ENCODE results near the gene NAT16.

The NAT16 gene

GRCh38 chr7:101172005-101172853, 7.9 kb downstream of the NAT16 start:
- no peak for DNase-seq (ENCODE audit: low read depth in 2 of 3, low spot score in 2 of 3)

GRCh38 chr7:101171442-101171837, 8.7 kb downstream of the NAT16 start:
- DNase-seq (ENCODE audit: low read depth in 2 of 3, low spot score in 2 of 3) = no peak

DNA sequence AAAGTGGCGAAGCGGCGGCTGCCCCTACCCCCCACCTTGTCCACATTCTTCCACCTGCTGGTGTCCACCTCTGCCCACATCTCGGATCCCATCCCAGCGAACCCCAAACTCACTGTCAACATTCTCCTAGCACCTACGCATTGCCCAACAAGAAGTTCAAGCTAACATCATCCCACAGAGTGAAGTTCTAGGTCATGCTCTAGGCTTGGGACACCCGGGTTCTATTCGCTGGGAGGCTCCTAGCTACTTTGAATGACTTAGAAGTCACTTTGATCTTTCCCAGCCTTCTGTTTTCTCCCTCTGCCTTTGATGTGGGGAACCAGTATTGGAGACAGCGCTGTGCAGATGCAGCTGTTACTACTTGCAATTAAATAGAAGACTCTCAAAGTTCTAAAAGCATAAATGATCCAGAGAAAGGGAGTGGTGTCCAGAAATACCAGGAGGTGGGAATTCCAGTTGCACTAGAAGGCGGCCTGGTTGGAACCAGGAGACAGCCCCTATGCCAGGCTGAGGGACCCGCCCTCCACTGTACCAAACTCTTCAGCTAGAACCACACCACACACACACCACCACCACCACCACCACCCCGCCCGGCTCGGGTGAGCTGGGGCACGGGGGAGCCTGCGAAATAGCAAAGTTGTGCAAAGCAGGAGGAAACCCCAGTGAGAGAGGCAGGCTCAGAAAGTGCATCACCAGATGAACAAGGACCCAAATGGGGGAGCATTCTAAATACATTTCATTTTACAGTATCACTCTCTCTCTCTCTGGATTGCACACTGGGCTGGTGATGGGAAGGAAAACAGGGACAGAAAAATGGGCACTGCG, 9.3 kb downstream of the NAT16 start:
- no peak for DNase-seq (ENCODE audit: low read depth in 2 of 3, low spot score in 2 of 3)

DNA sequence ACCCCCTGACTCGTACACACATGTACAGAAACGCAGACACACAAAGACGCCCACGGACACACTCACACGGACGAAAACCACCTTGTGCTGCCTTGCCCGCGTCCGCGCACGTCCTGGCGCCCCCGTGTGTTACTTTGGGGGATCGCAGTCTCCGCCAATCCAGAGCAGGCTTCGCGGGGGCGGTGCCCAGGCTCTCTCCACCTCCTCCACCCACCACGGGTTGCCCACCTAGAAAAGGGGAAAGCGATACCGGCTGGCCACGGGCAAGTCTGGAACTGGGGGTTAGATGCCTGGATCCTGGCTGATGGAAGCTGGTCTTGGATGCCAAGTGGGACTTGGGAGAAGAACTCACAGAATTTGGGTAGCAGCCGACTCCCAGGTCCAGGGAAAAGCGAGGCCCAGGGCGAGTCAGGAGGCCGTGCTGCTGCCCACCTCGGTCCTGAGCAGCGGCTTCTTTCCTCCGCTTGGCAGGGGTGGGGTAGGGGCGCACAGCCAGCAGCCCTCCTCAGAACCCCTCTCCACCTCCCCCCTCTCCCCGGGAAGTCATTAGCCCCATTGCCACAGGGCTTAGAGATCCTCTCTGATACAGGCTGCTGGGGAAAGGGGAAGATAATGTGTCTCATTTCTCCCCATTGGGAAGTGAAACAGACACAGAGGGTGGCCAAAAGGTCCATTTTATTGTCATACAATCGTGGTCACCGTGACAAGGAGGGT, 10.1 kb downstream of the NAT16 start:
- peak; percentile 57 to 83 (median 74) for DNase-seq (ENCODE audit: low read depth in 2 of 3, low spot score in 2 of 3)

DNA sequence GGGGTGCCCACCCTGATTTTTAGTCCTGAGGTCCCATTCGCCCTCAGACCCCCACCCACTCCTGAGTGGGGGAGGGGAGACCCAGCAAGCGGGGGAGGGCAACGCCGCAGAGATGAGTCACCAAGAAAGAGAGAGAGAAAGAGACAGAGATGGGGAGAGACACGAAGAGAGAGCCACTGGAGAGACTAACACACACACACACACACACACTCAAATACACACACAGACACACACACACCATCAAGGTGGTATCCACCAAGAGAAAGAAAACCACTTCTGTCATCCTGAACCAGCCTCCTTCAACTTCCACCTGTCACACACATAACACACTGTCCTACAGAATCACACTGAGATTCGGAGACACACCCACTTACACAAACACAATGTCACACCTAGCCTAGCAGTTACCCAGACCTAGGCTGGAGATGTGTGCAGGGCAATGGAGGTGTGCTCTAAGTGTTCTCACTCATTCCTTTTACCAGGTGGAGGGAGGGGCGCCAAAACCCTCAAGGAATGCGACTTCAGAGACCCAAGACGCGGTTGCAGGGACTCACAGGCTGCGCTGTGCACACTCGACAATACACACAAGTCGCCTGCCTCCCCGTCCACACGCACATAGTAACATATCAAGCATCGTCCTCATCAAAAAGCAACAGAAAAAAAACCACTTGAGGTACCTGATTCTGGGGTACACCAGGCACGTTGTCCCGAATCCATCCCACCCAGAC, 10.8 kb downstream of the NAT16 start:
- DNase-seq (ENCODE audit: low read depth in 2 of 3, low spot score in 2 of 3) = no peak

DNA sequence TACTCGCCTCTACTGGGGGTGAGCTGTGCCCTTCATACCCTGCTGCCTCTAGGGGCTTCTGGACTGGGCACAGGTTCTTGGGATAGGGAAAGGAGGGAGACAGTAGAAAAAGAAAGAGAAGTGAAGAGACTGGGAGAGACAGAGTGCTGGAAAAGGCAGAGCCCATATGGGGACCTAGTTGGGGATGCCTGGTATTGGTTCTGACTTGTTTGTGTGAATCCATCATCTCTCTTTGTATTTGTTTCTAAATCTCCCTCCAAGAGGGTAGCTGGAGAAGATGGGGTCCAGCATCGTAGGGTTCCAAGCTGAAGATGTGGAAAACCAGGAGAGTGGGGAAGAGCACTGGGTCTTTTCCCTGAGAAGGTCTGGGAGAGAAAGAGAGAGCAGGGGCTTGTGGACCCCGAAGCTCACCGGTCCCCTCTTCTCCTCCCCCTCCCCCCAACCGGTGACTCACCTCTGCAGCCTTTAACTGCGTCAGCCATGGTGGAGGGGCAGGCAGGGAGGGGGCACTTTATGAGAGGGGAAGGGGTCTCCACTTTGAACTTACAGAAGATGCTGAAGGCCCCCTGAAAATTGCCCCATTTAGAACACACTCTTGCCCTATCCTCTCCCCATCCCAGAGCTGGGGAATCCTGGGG, 11.6 kb downstream of the NAT16 start:
- no peak for DNase-seq (ENCODE audit: low read depth in 2 of 3, low spot score in 2 of 3)

DNA sequence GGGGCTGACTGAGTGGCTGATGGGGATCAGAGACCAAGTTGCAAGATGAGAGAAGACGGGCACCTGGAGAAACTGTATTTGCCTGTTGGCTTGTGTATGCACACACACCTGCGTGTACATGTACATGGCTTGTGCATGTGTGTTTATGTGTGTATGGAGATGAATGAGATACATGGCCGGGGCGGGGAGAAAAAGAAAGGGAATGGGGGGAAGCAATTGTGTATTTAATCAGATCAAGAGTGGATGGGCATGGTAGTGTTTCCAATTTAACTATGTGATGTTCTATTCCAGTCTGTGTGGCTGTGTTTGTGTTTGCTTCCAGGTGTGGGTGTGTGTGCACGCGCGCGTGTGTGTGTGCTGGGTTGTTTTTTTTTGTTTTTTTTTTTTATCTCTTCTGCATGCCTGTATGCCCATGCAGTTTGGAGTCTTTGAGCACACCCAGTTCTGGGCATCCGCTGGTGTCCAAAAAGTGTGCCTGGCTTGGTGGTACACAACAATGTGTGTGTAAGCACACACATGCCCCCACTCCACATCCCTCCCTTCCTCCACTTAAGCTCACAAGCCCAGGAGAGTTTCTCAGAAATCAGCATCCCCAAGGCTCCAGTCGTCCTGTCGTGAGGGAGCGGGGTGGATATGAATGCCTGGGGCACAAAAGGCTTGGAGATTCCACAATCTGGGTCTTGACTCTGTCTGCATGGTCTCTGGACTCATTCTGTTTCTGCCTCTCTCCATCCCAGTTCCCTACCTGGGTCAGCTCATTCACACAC, 12.3 kb downstream of the NAT16 start:
- DNase-seq (ENCODE audit: low read depth in 2 of 3, low spot score in 2 of 3) = no peak

DNA sequence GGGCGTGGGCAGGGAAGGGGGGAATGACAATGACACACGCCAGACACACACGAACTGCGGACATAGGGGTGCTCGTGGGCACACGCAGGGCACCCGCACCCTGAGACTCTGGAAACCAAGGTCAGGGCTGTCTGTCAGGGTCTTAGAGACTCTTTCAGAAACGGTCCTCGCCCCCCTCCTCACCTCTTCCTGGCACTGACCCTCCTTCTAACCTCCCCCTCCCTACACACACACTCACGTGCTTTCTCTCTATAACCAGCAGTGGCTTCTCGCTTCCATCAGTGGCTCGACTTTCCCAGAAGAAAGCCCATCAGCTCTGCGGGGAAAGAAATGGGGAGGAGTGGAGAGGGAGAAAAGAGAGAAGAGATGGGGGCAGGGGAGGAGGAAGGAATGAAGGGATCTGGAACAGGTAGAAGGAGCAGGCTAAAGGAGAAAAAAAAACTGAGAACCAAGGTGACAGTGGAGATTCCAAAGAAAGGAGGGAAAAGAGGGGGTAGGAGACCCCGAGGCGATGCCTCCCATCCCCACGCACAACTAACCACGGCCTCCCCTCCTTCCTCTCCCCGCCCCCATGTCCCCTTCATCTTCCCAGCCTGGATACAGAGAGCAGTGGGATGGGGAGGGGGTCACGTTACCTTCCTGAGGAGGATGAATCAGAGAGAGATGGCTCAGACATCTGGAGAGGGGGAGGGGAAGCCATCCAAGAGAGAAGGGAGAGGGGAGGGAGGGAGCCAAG, 13.0 kb downstream of the NAT16 start:
- DNase-seq (ENCODE audit: low read depth in 2 of 3, low spot score in 2 of 3) = no peak

DNA sequence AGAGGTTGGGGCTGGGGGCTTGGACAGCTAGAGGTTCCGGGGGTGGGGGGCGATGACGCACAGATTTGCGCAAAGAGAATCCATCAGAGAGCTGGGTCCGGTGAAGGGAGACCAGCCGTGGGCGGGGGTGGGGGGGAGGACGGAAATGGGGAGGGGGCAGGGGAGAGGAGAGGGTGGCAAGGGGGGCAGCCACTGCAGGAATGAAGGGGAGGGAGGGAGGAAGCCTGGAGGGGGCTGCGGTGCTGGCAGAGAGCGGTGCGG, 13.5 kb downstream of the NAT16 start:
- DNase-seq (ENCODE audit: low read depth in 2 of 3, low spot score in 2 of 3) = no peak

DNA sequence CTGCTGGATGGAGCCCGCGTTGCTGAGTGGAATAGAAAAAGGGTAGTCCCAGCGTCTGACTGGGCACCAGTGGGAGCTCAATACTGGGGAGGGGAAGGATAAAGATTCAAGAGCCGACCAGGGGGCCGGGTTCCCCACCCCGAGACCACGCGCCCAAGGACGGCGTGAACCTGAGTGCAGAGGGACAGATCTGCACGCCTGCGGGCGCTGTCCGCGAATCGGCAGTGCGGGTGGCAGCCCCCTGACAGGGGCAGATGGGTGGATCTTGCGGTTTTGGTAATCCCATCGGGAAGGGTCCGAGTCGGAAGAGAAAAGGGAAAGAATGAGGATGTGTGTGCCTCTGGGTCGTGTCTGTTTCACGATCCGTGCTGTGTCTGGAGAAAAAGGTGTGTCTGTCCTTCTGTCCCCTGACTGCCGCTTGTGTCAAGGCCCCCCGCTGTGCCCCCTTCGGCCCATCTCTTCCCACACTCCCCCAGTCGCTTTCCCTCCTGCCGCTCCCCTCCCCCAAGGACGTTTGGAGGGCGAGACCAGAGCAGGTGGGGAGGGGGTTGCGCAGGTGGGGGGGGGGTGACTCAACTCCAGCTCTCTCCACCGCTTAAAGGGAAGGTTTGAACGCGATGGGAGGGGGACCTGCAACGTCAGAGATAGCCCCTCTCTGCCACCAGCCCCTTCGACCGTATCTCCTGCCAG, 14.0 kb downstream of the NAT16 start:
- DNase-seq (ENCODE audit: low read depth in 2 of 3, low spot score in 2 of 3) = no peak

- DNase-seq (ENCODE audit: low read depth in 2 of 3, low spot score in 2 of 3) = peak; percentile 79 to 91 (median 82)
Observed at GRCh38 chr7:101165075-101165957, 14.8 kb downstream of the NAT16 start, which contains the start of gene VGF. TSS of gene VGF (minus strand) at chr7:101165569. CDS start at chr7:101164843, 726 bp downstream.

DNA sequence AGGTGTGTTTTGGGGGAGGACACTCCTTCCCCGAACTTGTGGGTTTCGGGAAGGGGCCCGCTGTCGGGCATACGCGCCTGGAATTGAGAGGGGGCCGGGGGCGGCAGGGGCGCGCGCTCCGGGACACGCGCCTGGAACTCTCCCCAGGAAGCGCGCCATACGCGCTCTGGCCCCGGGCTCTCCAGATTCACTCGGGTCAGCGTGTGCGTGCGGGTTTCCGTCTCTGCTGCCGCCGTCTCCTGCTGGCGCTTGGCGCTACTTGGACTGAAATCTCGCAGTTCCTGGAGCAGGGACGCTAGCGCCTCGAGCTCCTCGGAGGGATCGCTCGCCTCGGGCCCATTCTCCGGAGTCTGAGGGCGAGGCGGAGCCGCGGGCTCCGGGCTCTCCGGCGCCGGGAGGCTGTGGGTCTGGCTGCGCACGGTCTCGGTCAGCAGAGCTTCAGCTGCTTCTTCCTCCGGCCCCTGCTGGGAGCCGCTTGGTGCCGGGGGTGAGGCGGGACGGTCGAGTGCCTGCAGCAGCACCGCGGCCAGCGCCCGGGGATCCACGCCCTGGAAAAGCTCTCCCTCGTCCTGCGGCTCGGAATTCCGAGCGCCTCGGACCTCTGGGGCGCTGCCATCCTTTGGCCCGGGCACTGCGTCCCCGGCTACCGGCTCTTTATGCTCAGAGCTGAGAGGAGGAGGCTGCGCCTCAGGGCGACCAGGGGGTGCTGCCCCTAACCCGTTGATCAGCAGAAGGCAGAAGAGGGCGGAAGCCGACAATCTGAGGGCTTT, 15.8 kb downstream of the NAT16 start:
- no peak for DNase-seq (ENCODE audit: low read depth in 2 of 3, low spot score in 2 of 3)

- no peak for DNase-seq (ENCODE audit: low read depth in 2 of 3, low spot score in 2 of 3)
Observed at GRCh38 chr7:101163279-101164070, 16.6 kb downstream of the NAT16 start.

- DNase-seq (ENCODE audit: low read depth in 2 of 3, low spot score in 2 of 3) = no peak
Observed at GRCh38 chr7:101162551-101163278, 17.4 kb downstream of the NAT16 start.

DNA sequence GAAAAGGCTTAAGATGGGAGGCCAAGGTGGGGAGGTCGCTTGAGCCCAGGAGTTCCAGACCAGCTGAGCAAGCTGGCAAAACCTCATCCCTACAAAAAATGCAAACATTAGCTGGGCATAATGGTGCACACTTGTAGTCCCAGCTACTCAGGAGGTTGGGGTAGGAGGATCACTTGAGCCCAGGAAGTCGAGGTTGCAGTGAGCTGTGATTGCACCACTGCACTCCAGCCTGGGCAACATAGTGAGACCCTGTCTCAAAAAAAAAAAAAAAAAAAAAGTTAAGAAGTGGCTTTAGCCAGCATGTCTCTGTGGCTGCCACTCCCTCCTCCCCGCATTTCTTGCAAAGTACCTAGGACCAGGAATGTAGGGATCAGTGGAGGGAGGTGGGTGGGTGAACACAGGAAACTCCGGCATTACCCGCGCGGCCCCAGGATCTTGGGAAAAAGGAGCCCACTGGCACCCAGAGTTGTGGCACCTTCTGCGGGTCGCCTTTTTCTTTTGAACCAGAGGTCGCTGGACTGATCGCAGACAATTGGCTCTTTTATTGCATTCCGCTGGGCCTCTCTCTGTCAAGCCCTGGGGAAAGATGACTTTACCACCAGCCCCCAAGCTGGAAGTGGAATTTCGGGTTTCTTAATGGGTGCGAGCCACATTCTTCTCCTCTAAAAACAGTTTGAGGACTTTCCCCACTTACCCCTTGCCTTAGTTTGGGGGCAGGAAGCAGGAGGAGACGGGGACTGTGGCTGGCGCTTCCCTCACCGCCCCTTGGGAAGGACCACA, 18.2 kb downstream of the NAT16 start:
- DNase-seq (ENCODE audit: low read depth in 2 of 3, low spot score in 2 of 3) = no peak
